GM21786 (cell line): ENCODE data around the gene MTCL1.
"Not testable (repeated sequence)": the region's sequence is repeated elsewhere in the genome, so short reads cannot be mapped to it uniquely, and the experiment has no call there.

Source experiments
- ATAC-seq: cut with Tn5 transposase; IDR thresholded peaks from one replicate; pipeline ENCODE4 v1.9.1; 2021; ENCODE audit not compliant: unreplicated experiment

The MTCL1 gene

GRCh38 chr18:8741117-8741516 is 35.8 kb downstream of the MTCL1 start:
- ATAC-seq = no peak

- ATAC-seq = no peak
Measured at GRCh38 chr18:8741532-8741931, 36.2 kb downstream of the MTCL1 start.

GRCh38 chr18:8742387-8743361 is 37.3 kb downstream of the MTCL1 start:
- no peak for ATAC-seq

- ATAC-seq = no peak
Measured at GRCh38 chr18:8744038-8744437, 38.7 kb downstream of the MTCL1 start.

- ATAC-seq = no peak
Measured at GRCh38 chr18:8744656-8745055, 39.3 kb downstream of the MTCL1 start.

- no peak for ATAC-seq
Measured at GRCh38 chr18:8745355-8746014, 40.1 kb downstream of the MTCL1 start.

- ATAC-seq = no peak
Measured at GRCh38 chr18:8747440-8747937, 42.1 kb downstream of the MTCL1 start.

- no peak for ATAC-seq
Measured at GRCh38 chr18:8749492-8749891, 44.1 kb downstream of the MTCL1 start.

GRCh38 chr18:8750954-8751415 is 45.6 kb downstream of the MTCL1 start:
- no peak for ATAC-seq

- ATAC-seq = no peak
Measured at GRCh38 chr18:8751692-8752091, 46.3 kb downstream of the MTCL1 start.

GRCh38 chr18:8752329-8752728 is 47.0 kb downstream of the MTCL1 start:
- ATAC-seq = no peak

GRCh38 chr18:8754995-8755960 is 49.9 kb downstream of the MTCL1 start:
- ATAC-seq = no peak

GRCh38 chr18:8756571-8756970 is 51.2 kb downstream of the MTCL1 start:
- no peak for ATAC-seq

GRCh38 chr18:8757396-8757997 is 52.1 kb downstream of the MTCL1 start:
- ATAC-seq = no peak

GRCh38 chr18:8758466-8758865 is 53.1 kb downstream of the MTCL1 start:
- ATAC-seq = no peak

- no peak for ATAC-seq
Measured at GRCh38 chr18:8760984-8761383, 55.6 kb downstream of the MTCL1 start.

- ATAC-seq = not testable (repeated sequence)
Measured at GRCh38 chr18:8761535-8761934, 56.2 kb downstream of the MTCL1 start.

GRCh38 chr18:8762968-8763367 is 57.6 kb downstream of the MTCL1 start:
- no peak for ATAC-seq

- no peak for ATAC-seq
Measured at GRCh38 chr18:8763611-8764010, 58.3 kb downstream of the MTCL1 start.

GRCh38 chr18:8765783-8766463 is 60.6 kb downstream of the MTCL1 start:
- no peak for ATAC-seq
